SK-MEL-5 (cell line): ENCODE results near the gene TRAPPC3. TPM values are rescaled to one million over a fixed set of nuclear protein-coding genes. Genes with fewer than 3 reads are reported as not detected.
"Not testable (repeated sequence)": the region's sequence is repeated elsewhere in the genome, so short reads cannot be mapped to it uniquely, and the experiment has no call there.

Experiments
- DNase-seq: peaks from one replicate; pipeline ENCODE4 v3.0.0-alpha.2; 2016; ENCODE audit warnings: low read depth, low spot score
- in situ Hi-C: cut with HindIII; loops from 2 replicates; pipeline ENCODE4 v1.10.0; 2016; ENCODE audit warnings: low sequenced_read_pairs, high pct_unique_total_duplicates, low pct_unique_long_range_greater_than_20kb
- polyA plus RNA-seq, 2 experiments: library from polyadenylated mRNA; depleted of rRNA; stranded (reverse); fragments of >200 nt; gene quantifications; 2 replicates each; pipeline ENCODE4 v1.2.3, GENCODE V29; 2015
- total RNA-seq: library from RNA; depleted of rRNA; stranded (reverse); fragments of >200 nt; shearing (Covaris generic); gene quantifications from 2 replicates; pipeline ENCODE4 v1.2.3, GENCODE V29; 2014; rRNA removed

TRAPPC3 gene
- total RNA-seq = 84.9 and 89.6 TPM in 2 replicates
- 69.2 and 104 TPM in 2 replicates for polyA plus RNA-seq (2015; cell fraction: cytosol; rRNA removed)
- 50.3 and 56.6 TPM in 2 replicates for polyA plus RNA-seq (2015; cell fraction: nucleus; rRNA removed)

DNA sequence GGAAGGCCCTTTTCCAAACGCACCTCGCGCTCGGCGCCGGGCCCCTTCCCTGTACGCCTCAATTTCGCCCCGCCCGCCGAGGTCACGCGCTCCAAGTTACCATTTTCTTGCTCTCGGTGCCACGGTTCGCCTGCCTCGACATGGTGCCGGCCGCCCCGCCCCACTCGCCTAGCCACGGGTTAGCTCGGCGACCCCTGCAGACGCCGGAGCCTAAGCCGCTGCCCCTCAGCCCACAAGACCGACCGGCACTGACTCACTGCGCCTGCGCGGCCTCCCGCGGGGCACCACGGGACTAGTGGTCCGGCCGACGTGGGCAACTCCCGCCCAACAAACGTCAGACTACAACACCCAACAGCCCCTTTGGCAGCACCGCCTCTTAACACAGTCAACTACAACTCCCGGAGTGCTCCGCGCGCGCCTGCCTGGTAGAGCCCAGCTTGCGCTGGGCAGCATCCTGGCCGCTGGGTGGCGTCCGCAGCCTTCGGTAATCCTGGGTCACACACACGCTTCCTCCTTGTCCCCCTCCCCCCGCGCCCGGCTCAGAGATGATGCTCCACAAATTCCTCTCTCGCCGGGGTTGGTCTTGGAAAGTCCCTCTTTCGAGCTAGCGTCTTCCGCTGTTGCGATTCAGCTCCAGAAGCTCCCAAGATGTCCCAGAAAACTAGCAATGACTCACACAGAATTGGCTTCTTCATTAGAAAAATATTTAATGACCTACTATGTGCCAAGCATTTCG lies at the start of gene TRAPPC3:
TRAPPC3 (minus strand) TSS at position 250 of the 736 bp plus-strand sequence; CDS start at position 142, 108 bp downstream.
- in situ Hi-C loops = no loop called here
- DNase-seq = peak; percentile 99

DNA sequence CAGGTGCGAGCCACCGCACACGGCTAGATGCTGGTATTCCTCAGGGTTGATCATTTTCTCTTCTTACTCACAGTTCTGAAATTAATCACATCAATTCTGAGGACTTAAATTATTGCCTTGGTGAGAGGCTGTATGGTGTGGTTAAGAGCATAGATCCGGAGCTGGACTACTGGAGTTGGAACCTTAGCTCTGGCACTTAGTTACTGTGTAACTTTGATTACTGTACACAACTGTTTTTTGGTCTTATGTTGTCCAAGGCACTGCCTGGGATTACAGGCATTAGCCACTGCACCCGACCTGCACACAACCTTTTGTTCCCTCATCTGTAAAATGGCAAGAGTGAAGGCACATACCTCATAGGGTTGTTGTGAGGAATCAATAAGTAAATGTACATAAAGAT lies 49.4 kb upstream of the TRAPPC3 start:
- no peak for DNase-seq
- in situ Hi-C loops = no loop called here

GRCh38 chr1:36196805-36197204 lies 47.5 kb upstream of the TRAPPC3 start:
- DNase-seq, in situ Hi-C loops: not testable (repeated sequence)

DNA sequence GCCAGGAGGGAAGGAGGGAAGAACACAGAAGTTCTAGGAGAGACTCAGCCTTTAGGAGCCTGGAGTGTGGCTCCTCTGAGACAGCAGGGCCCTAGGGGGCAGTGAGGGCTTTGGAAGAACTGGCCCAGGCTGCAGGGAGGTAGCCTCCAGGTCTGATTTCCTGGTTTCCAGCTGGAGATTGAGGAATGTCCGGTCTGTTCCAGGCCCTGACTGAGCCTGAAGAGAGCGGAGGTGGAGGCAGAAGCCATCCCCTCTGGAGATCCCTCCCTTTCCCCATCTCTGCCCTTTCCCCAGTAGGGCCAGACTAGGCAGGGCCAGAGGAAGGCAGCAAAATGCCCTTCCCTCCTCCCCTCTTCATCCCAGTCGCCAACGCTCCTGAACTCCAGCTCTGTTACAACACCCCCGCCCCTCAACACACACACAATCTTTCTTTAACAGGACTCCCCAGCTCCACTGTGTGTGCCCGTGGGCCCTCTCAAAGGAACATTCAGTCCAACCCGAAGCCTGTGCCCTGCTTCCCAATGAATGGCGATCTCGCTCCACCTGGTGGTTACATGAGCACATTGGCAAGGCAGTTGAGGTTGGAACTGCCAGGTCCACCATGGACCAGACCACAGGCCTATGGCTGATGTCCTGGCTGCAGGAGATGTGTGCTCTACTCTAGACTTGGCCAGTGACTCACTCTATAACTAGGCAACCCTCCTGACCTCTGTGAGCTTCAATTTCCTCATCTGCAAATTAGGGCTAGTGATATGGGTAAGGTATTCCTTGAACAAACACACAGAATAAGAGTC lies 38.7 kb upstream of the TRAPPC3 start:
- in situ Hi-C loops = no loop called here
- DNase-seq = peak; percentile 91

- DNase-seq = no peak
- in situ Hi-C loops = no loop called here
These were observed 34.1 kb upstream of the TRAPPC3 start for GRCh38 chr1:36183309-36183856.

- in situ Hi-C loops = no loop called here
- DNase-seq = no peak
These were observed 33.4 kb upstream of the TRAPPC3 start for GRCh38 chr1:36182734-36183133.

- in situ Hi-C loops = no loop called here
- no peak for DNase-seq
These were observed 29.9 kb upstream of the TRAPPC3 start for GRCh38 chr1:36179220-36179600.

- in situ Hi-C loops = no loop called here
- no peak for DNase-seq
These were observed 29.4 kb upstream of the TRAPPC3 start for GRCh38 chr1:36178471-36179219.

DNA sequence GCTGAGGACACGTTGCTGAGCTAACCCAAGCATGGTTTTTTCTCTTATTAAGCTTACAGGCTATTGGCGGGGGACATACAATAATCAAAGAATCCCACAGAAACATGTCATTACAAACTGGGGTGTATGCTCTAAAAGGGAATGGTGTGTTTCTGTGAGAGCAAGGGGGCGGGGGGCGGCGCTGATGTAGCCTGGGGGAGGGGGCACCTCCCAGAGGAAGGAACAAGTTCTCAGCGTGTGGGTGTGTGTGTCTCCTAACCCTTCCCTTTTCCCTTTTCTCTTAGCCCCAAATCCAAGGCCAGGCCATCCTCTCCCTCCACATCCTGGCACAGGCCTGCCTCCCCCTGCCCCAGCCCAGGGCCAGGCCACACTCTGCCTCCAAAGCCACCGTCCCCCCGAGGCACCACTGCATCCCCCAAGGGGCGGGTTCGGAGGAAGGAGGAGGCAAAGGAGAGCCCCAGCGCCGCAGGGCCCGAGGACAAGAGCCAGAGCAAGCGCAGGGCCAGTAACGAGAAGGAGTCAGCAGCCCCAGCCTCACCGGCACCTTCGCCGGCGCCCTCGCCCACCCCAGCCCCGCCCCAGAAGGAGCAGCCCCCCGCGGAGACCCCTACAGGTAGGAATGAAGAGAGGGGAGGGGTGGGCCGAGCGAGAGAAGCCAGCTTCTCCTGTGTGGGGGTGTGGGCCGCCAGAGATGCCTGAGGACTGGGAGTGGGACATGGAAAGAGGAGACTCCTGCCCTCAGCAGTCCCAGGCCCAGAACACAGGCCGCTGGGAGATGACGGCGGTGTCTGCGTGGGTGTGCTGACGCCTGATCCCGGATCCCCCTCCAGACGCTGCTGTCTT lies 28.5 kb upstream of the TRAPPC3 start:
- no peak for DNase-seq
- in situ Hi-C loops = no loop called here

GRCh38 chr1:36176106-36176949 lies 27.0 kb upstream of the TRAPPC3 start:
- DNase-seq = no peak
- in situ Hi-C loops = no loop called here

- peak; percentile 40 for DNase-seq
- in situ Hi-C loops = no loop called here
These were observed 26.1 kb upstream of the TRAPPC3 start for GRCh38 chr1:36175137-36176095.

DNA sequence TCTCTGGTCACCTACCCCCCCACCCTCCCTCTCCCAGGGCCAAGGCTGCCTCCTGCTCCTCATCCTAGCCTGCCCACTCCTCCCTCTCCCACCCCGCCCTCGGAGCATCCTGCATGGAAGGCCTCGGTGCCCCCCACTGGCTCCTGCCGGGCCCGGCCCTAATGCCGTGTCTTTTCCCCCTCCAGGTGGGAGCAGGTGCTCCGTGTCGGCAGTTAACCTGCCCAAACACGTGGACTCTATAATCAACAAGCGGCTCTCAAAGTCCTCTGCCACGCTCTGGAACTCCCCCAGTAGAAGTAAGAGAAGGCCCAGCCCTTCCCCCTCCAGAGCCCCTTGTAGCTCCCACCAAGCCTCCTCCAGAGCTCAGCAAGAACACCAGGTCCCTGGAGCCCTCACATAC lies 25.4 kb upstream of the TRAPPC3 start:
- in situ Hi-C loops = no loop called here
- no peak for DNase-seq

DNA sequence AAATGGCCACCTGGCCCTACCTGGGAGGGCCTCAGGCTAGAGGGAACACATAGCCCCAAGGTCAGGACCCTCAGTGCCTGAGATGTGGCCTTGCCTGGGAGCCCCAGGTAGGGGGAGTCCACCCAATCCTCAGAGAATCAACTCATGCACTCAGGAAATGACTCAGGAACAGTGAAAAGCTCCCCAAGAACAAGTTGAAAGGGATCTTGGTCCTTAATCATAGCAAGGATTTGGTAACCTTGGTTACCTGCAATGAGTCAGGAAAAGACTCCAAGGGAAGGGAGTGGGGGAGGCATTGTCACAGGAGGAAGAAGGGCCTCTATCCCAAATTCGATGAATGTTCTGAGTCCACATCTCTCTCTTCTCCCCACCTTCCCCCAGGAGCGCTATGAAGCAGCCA lies 23.7 kb upstream of the TRAPPC3 start:
- in situ Hi-C loops = no loop called here
- DNase-seq = no peak

- no peak for DNase-seq
- in situ Hi-C loops = no loop called here
These were observed 22.9 kb upstream of the TRAPPC3 start for GRCh38 chr1:36172017-36172747.
